Gastrocnemius medialis (tissue), 4 donors: ENCODE data around the gene FGF19.

ENCODE experiments used
- POLR2A ChIP-seq, 2 donors: fragments of 450-650 bp; IDR thresholded peaks; one replicate each; pipeline ENCODE4 v1.6.1; 2017; ENCODE audit warnings: antibody characterized with exemption in 2 of 2, mild to moderate bottlenecking in 2 of 2, moderate library complexity in 2 of 2
- TF ChIP-seq, protein P1 (sequence below), 5 experiments: fragments of 450-650 bp in 3 of 5; fragments of 200-600 bp in 2 of 5; sonication (generic) in 2 of 5; IDR thresholded peaks in 4 of 5; conservative IDR thresholded peaks in 1 of 5; 1 replicate in 4 of 5; 2 replicates in 1 of 5; pipeline ENCODE4 v1.5.1; 2016 to 2019; ENCODE audit warnings: antibody characterized with exemption in 5 of 5, mild to moderate bottlenecking in 3 of 5, moderate library complexity in 3 of 5

DNA sequence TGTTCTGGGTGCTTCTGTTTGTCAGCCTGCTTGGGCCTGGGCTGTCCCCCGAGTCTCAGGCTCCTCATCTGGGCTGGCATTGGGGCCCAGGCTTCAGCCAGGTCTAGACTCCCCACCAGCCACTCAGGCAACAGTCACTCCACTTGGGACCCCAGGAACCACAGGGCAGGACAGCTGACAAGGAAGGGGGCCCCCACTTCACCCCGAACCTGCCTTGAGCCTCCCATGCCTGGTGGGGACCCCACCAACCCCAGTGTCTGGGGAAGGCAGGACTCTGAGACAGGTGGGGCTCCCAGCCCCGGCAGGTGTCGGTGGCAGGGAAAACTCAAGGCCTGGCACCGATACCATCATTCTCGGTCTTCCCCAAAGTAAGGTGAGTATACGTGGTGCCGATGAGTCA is 17.0 kb downstream of the FGF19 start:
- TF ChIP-seq, protein P1, sequence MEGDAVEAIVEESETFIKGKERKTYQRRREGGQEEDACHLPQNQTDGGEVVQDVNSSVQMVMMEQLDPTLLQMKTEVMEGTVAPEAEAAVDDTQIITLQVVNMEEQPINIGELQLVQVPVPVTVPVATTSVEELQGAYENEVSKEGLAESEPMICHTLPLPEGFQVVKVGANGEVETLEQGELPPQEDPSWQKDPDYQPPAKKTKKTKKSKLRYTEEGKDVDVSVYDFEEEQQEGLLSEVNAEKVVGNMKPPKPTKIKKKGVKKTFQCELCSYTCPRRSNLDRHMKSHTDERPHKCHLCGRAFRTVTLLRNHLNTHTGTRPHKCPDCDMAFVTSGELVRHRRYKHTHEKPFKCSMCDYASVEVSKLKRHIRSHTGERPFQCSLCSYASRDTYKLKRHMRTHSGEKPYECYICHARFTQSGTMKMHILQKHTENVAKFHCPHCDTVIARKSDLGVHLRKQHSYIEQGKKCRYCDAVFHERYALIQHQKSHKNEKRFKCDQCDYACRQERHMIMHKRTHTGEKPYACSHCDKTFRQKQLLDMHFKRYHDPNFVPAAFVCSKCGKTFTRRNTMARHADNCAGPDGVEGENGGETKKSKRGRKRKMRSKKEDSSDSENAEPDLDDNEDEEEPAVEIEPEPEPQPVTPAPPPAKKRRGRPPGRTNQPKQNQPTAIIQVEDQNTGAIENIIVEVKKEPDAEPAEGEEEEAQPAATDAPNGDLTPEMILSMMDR (IDR thresholded peaks at IDR 0.05 in 4 of 5, conservative IDR thresholded peaks at IDR 0.05 in 1 of 5) = no peak
- TF ChIP-seq POLR2A (IDR thresholded peaks at IDR 0.05) = no peak
